ENCODE data around the gene C11orf97.
"Not testable (repeated sequence)": the region's sequence is repeated elsewhere in the genome, so short reads cannot be mapped to it uniquely, and the experiment has no call there.

The C11orf97 gene, protein sequence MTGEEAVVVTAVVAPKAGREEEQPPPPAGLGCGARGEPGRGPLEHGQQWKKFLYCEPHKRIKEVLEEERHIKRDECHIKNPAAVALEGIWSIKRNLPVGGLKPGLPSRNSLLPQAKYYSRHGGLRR

GRCh38 chr11:94511932-94512781 lies at the start of gene C11orf97:
TSS of gene C11orf97 (plus strand) at chr11:94512461. CDS start at chr11:94512529, 68 bp downstream.
- peak in 1 of 2 donors; percentile 17 for DNase-seq (ENCODE audit: low read depth in 2 of 2)

- DNase-seq (ENCODE audit: low read depth in 2 of 2) = no peak
Measured at GRCh38 chr11:94469416-94469815, 42.8 kb upstream of the C11orf97 start.

DNA sequence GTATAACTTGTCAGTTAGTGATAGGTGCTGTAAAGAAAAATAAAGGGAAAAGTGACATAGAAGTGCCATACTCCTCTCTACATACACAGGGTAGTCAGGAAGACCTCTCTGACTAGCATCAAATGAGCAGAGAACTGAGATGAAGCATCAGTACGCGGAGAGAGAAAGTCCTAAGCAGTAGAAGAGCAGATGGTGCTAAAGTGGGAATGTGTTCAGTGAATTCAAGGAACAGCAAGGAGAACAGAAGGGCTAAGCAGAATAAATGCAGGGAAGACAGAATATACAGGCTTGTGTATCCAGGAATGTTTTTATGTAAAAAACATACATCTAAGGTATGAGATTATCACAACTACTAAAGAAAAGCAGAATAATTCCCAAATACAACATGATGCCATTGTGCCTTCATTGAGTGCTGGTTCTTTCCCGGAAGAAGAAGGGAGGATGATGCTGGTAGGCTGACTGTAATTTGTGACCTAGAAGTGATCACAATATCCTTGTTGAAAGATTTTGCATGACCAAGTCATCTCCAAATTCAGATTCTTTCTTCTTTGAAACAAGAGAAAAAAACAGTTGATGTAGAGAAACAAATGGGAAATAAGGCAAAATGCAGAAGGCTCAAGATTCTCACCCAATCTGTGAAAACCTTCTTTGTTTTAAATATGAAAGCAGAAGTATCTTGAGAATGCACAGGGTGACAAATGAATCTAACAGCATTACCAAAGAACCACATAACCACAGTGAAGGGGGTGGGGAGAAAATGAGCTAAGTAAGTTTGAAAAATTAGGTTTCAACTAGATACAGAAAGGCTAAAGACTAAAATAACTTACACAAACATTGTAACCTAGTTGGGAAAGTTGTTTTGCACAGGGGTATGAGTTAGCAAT lies 39.1 kb upstream of the C11orf97 start:
- DNase-seq (ENCODE audit: low read depth in 2 of 2) = no peak

DNA sequence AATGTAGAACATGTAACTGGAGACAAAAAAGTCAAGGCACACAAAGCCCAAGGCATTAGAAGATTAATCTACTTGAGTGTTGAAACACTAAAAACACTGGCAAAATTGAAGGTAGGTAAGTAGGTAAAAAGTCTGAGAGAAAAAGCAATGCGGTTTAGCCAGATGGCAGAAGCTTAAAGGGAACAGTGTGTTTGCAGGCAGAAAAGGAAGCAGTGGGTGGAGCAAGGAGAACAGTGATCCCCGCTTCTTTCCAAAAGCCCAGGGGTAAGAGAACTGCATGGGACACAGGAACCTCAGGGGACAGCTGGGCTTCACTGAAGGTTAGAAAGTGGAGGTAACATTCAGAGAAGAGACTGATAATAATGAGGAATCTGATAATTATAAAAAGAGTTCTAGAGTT lies 34.6 kb upstream of the C11orf97 start:
- DNase-seq (ENCODE audit: low read depth in 2 of 2) = no peak

DNA sequence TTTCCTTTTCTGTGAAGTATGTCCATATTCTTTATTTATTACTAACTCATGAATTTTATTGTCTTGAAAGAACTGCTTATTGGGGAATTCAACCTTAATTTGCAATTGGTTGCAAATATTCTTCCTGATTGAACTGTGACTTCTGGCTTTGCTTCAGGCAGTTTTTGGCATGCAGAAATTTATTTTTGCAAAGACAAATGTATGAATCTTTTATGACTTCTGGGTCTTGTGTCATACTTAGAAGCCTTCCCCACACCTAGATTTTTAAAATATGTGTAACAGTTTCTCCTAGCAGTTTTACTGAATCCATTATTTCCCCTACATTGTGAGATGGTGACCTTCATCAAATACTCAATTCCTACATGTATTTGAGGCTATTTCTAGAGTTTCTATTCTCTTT lies 30.9 kb upstream of the C11orf97 start:
- DNase-seq (ENCODE audit: low read depth in 2 of 2) = no peak

DNA sequence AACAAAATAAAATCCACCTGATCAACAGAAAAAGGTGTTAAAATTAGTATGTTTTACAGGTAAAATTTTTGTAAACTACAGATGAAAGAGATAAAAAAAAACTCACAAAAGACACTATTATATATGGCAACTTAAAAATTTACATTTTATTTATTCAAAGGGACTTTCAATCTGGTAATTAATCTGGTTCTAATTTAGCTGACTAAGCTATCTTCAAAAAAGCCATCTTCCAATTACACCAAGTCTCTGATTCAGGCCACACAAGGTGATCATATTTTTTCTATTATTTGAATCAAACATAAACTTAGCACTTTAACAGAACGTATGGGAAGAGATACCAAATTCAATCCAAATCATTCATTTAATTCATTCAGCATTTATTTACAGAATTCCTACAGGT lies 26.2 kb upstream of the C11orf97 start:
- no peak for DNase-seq (ENCODE audit: low read depth in 2 of 2)

GRCh38 chr11:94493281-94494125 lies 18.8 kb upstream of the C11orf97 start, which contains the start of the genes ANKRD49 and MRE11:
TSS of gene ANKRD49 (plus strand) at chr11:94493984. CDS start at chr11:94496694, 2,710 bp downstream.
TSS of gene MRE11 (minus strand) at chr11:94493844. CDS start at chr11:94492801, 1,043 bp downstream.
- peak; percentile 89 to 91 for DNase-seq (ENCODE audit: low read depth in 2 of 2)

- no peak for DNase-seq (ENCODE audit: low read depth in 2 of 2)
Measured at GRCh38 chr11:94494126-94494680, 18.1 kb upstream of the C11orf97 start.

GRCh38 chr11:94500181-94500580 lies 12.1 kb upstream of the C11orf97 start:
- no peak for DNase-seq (ENCODE audit: low read depth in 2 of 2)

DNA sequence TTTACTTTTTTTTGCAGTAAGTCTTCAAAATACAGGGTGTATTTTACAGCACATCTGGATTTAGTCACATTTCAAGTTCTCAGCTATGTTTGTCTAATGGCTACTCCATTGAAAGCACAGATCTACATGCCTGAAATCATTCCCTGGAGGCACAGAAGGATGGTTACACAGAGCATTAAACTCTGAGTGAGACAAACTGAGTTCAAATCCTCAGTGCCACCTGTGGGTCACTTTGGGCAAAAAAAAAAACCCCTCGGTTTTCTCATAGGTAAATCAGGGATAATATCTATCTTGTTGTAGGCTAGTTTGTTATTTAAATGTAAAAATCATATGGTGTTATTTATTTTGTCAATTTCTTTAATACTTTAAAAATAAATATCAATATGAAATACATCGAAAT lies 10.7 kb upstream of the C11orf97 start:
- DNase-seq (ENCODE audit: low read depth in 2 of 2) = no peak

GRCh38 chr11:94504689-94505293 lies 7.5 kb upstream of the C11orf97 start:
- DNase-seq (ENCODE audit: low read depth in 2 of 2) = no peak

DNA sequence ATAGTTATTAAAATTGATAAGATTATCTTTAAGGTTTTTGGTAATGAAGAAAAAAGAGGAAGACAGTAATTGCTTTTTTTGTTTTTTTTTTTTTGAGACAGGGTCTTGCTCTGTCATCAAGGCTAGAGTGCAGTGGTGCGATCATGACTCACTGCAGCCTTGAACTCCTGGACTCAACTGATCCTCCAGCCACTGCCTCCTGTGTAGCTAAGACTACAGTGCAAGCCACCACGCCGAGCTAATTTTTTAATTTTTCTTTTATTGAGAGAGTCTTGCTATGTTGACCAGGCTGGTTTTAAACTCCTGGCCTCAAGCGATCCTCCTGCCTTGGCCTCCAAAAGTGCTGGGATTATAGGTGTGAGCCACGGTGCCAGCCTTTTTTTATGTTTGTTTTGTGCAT lies 5.7 kb upstream of the C11orf97 start:
- DNase-seq (ENCODE audit: low read depth in 2 of 2) = not testable (repeated sequence)

DNA sequence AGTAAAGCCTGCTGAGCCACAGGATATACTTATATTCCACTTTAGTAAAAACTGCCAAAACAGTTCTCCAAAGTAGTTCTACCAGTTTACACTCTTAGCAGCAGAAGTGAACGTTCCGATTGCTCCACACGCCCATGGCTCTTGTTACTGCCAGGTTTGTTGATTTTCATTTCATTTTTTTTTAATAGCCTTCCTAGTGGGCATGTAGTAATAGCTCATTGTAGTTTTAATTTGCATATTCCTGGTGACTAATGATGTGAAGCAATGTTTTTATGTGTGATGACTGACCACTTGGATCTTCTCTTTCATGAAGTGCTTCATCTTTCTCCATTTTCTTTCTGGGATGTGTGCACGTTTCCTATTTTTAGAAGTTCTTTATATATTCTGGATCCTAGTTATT lies 4.8 kb upstream of the C11orf97 start:
- DNase-seq (ENCODE audit: low read depth in 2 of 2) = no peak

- DNase-seq (ENCODE audit: low read depth in 2 of 2) = no peak
Measured at GRCh38 chr11:94513091-94513490, 830 bp downstream of the C11orf97 start.

DNA sequence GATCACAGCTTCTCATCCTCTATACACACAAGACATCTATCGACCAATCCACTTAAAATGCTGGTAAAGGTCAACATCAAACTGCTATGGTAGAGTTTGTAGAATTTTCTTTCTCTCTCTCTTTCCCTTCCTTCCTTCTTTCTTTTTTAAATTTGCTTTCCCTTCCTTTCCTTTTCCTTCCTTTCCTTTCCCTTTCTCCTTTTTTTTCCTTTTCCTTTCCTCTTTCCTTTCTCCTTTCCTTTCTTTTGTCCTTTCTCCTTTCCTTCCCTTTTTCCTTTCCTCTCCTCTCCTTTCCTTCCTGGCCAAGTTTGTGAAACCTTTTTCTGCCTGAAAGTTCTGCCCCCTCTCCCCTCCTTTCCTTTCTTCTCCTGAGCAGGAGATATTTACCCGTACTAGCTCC lies 3.1 kb downstream of the C11orf97 start:
- DNase-seq (ENCODE audit: low read depth in 2 of 2) = no peak

DNA sequence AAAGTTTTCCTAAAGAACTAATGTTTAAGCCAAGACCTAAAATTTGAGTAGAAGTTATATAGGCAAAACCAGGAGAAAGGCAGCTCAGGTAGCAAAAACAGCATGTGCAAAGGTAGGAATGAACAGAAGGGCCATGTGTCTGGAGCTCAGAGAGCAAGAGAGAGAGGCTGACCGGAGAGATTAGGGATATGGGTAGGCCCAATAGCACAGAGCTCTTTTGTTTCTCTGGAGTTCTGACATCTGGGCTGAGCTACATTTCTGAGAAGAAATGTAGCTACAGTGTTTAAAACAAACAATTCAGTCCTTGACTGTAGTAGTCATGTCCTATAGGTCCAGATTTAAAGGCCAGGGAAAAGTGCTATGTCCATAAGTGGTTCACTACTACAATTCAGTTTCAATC lies 4.5 kb downstream of the C11orf97 start:
- no peak for DNase-seq (ENCODE audit: low read depth in 2 of 2)

- DNase-seq (ENCODE audit: low read depth in 2 of 2) = no peak
Measured at GRCh38 chr11:94518300-94518699, 6.0 kb downstream of the C11orf97 start.

GRCh38 chr11:94519478-94520084 lies 7.3 kb downstream of the C11orf97 start:
- DNase-seq (ENCODE audit: low read depth in 2 of 2) = no peak

- DNase-seq (ENCODE audit: low read depth in 2 of 2) = no peak
Measured at GRCh38 chr11:94521684-94522083, 9.4 kb downstream of the C11orf97 start.

DNA sequence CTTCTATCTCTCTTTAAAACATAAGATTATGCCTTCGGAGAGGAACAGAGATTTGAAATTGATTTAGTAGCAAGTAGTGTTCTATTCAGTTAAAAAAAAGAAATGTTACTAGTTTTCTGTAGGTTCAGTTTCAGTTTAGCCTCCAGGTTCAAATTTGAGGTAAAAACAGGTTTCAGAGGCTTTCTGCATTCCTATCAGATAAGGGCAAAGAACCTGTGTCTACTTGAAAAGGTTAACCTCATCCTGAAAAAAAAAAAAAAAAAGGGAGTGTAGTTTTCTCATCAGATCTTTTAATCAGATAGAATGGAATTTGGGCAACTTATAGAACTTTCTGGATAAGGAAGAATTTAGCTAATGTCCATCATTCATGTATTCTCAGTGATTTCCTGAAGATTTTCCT lies 12.1 kb downstream of the C11orf97 start:
- no peak for DNase-seq (ENCODE audit: low read depth in 2 of 2)
